Head of caudate nucleus (tissue), 42 donors: ENCODE results near the gene COQ10A.

Experiments used
- DNase-seq, 42 donors: peaks; one replicate each; pipeline versions ENCODE4 v3.0.0 to v3.0.0-alpha.2; 2020 to 2021; ENCODE audit warnings: mixed read lengths in 7 of 42
- intact Hi-C: fragments of 100-400 bp; cut with DNase I; formaldehyde crosslinking; loops from one replicate; pipeline ENCODE4 v1.15.0; 2022

Gene COQ10A

DNA sequence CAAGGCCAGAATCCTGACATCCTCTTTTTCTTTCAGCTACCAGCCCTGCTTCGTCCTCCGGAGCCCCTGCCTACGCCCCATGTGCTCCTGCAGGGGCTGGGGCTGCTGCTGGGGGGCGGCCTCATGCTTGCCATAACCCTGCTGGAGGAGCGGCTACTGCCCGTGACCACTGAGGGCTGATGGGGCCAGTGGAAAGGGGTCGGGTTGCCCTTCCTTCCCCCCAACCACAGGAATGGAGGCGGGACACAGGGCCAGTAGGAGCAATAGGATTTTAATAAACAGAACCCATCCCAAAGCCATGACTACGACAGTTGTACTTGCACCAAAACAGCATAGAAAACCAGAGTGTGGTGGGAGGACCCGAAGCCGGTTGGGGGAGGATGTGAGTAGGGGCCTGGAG, 29.2 kb upstream of the COQ10A start:
- intact Hi-C loops, result no loop called here
- DNase-seq, result no peak

DNA sequence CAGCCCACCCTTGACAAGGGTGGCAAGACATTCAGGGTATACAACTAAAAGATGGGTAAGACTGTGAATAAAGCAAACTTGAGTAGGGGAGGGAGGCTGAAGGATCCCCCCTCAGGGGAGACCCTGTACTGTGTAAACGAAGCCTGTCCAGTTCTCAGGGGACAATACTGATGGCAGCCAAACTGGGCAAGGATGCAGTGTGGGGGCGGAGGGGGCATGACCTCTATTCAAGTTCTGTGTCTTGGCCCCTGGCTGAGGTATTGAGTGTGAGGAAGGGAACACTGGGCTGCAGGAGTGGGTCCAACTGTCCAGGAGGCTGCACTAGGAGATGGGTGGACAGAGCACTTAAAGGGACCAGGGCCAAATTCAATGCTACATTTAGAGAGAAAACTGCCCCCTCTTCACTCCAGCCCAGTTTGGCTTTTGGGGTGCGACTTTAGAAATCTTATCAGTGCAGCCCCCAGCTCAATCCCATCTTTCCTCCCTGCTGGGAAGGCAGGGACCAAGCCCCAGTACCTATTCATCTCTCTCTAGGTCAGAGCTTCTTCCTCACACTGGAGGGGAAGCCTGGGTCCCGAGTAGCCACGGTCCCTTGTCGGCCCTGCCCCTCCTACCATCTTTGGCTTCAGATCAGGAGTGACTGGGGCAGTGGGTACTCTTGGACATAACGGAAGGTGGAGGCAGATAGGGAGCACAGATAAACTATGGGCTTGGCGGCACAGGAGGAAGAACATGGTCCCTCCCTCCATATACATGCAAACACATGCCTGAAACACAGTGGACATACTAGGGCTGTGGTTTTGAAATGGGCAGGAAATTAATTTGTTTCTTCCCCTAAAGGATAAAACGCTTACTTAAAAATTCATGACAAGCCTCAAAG, 25.1 kb upstream of the COQ10A start:
- intact Hi-C loops, result no loop called here
- no peak for DNase-seq

DNA sequence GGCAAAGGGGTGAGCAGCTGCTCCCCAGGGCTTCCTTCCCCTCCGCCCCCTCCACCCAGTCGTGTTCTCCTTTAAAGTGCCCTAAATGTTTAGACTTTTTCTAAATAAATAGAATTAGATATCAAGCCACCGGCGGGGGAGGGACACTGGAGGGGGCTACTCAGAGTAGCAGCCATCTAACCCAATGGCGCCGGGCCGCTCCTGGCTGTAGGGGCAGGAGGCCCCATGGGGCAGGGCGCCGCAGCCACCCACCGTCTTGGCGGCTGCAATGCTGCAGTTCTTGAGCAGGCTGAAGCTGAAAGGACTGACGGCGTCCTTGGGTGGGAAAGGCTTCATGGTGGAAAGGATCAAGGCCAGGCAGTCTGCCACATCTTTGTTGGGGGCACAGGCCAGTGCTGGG, 23.8 kb upstream of the COQ10A start:
- intact Hi-C loops, result no loop called here
- no peak for DNase-seq

DNA sequence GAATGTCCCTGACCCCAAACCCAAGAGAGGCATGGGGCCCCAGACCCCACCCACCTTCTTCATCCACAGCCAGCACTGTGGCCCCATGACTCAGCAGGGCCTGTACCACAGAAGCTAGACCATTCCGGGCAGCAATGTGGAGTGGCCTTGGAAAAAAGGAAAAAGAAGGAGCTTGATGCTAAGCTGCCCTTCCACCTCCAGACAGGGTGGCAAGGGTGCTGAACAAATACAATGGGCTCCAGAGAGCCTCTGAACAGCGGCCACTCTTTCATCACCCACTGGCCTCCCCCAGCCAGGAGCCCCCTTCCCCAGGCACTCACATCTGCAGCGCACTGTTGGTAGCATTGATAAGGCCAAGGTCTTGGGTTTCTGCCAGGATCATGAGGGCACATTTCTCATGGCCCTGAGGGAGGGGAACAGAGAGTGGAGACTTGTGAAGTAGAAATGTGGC, 23.0 kb upstream of the COQ10A start:
- intact Hi-C loops, result no loop called here
- no peak for DNase-seq

DNA sequence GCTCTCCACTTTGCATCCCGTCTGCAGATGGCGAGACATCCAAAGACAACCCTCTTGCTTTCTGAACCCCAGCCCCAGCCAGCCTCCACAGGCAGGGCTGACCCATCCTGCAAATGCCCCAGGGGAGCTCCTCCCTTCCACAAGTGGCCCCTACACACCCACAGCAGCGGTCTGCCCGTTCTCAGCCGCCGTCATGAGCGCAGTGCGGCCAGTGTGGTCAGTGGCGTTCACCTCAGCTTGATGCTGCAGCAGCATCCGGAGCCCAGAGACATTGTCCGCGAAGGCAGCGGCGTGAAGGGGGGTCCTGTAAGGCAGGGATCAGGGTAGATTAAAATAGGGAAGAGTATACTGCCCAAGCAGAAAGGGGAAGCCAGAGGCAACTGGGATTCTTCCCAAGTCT, 22.2 kb upstream of the COQ10A start:
- no peak for DNase-seq

DNA sequence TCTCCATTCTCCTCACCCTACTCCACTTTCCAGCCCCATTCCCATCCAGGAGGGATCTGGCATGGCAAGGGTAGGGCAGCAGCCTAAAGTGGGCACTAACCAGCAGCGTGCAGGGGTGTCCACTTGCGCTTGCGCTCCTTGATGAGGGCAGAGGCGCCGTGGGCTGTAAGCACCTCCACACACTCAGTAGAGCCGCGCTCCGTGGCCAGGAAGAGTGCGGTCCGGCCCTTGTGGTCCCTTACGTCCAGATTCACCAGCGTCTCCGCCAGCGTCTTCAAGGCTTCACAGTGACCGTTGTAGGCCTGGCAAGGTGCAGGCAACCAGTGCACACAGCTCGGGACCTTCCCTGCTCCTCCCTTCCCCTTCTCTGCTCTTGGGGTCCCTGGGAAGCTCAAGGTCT, 18.8 kb upstream of the COQ10A start:
- no peak for DNase-seq
- intact Hi-C loops, result no loop called here

More for the DNA sequence above, 22.2 kb upstream of the COQ10A start:
- intact Hi-C loops, result no loop called here

DNA sequence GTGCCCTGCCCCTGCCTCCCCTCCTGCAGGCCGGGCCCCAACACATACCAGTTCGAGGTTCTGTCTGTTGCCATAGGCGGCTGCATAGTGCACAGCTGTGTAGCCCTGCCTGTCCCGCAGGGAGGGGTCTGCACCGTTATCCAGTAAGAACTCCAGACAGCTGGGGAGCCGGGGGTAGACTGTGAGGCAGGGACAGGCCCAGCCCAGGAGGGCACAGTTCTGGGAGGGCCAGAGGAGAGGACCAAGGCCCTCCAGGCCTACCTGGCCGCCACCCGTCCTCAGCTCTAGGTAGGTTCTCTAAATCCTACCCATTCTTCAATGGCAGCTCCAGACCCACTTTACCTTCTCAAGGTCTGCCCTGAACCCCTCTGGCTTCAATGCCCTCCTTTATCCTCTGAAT, 18.0 kb upstream of the COQ10A start:
- DNase-seq, result no peak

DNA sequence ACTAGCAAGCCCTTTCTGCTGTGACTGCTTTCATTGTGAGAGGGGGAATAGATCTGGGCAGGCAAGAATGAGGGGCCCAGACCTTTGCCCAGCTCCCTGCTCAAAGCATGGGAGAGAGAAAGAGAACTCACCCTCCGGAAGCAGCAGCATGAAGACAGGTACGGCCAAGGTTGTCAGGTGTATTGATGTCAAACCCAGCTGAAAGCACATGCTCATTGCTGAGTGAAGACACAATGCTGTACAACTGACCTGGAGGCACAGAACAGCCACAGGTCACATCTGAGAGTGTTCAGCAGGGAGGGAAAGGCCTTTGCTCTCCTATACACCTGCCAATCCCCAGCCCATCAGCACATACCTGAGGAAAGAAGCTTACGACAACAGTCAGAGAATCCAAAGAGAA, 14.1 kb upstream of the COQ10A start:
- DNase-seq, result no peak
- intact Hi-C loops, result no loop called here

More for the DNA sequence above, 18.0 kb upstream of the COQ10A start:
- intact Hi-C loops, result no loop called here

DNA sequence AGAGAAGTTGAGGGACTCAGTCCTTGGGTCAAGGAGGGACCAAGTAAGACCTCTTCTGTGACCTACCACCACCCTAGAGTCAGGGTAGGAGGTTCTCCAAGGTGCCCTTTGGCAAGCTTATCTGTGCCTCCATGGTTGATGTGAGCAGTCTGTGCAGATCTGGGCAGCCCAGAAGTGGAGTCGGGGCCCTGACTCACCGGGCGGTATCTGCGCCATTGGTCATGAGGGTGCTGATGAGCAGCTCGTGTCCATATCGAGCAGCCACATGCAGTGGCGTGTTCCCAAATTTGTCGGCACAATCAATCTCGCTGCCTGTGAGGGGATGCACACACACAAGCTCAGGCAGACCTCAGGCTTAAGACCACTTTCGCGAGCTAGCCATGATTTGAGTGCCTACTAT, 13.7 kb upstream of the COQ10A start:
- DNase-seq, result no peak
- intact Hi-C loops, result no loop called here

DNA sequence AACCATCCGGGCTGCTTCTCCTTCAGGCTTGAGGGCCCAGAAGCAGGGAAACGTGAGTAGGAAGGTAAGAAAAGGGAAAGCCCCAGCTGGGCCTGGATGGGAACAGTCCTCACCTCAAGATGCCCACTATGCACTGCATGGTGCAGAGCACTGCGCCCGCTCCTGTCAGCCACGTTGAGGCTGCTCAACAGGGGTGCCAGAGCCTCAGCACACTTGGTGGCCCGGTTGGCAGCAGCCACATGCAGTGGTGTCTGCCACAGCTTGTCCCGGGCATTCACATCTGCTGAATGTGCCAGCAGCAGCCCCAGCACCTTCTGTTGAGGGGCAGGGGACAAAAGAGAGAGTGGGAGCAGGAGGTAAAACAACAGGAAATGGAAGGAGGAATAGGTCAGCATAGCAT, 11.1 kb upstream of the COQ10A start:
- intact Hi-C loops, result loop anchor here (5.0 kb wide), 2 partner anchors 33 to 42 kb away; partner anchors contain the start of genes NABP2 and RNF41

DNA sequence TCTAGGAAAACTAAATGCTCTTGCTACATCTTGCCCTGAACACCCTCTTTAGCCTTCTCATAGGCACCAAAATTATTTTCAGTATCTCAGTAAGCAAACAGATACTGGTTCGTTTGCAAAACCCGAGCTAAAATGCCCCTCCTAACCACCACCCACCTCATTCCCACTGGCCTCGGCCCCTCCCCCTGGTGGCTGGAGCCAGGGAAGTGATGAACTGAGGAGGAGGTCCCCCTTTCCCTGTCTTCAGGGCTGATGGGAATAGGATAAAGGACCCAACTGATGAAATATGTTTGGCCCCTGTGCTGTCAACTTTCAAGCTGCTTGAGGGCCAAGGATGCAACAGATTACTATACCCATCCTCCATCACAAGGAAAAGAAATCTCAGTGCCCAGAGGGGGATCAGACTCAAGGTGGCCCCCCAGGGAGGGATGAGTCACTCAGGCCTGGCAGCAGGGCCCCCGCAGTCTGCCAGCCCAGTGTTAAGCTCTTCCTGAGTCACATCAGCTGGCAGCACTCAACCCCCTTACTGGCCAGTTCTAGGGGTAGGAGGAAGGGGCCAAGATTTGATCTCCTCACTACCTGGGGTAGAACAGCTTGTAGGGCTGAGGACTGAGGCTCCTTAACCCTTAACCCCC, 10.3 kb upstream of the COQ10A start:
- DNase-seq, result peak in 3 of 42 donors; percentile 12 to 52 (median 40)

More for the DNA sequence above, 11.1 kb upstream of the COQ10A start:
- DNase-seq, result no peak

DNA sequence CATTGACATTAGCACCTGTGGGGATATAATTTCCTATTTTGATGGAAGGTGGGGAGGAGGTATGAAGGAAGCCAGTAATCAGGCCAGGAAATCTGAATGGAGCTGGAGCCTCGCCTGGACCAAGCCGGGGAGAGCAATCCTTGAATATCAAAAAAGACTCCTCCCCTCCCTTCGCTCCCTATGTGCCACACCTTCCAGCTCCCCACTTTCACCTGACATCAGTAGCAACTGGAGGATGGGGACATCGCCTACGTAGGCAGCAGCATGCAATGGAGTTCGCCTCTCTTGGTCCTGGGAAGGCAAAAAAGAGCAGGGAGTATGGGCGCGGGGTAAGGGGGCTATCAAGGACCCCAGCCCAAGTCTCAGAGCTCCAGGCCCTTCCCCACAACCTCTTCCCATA, 9.7 kb upstream of the COQ10A start:
- peak in 29 of 42 donors; percentile 12 to 73 (median 35) for DNase-seq
- intact Hi-C loops, result loop anchor here (5.0 kb wide), 2 partner anchors 35 to 40 kb away; partner anchors contain the start of genes NABP2 and RNF41

More for the DNA sequence above, 10.3 kb upstream of the COQ10A start:
- intact Hi-C loops, result loop anchor here (5.0 kb wide), 2 partner anchors 34 to 41 kb away; partner anchors contain the start of genes NABP2 and RNF41

DNA sequence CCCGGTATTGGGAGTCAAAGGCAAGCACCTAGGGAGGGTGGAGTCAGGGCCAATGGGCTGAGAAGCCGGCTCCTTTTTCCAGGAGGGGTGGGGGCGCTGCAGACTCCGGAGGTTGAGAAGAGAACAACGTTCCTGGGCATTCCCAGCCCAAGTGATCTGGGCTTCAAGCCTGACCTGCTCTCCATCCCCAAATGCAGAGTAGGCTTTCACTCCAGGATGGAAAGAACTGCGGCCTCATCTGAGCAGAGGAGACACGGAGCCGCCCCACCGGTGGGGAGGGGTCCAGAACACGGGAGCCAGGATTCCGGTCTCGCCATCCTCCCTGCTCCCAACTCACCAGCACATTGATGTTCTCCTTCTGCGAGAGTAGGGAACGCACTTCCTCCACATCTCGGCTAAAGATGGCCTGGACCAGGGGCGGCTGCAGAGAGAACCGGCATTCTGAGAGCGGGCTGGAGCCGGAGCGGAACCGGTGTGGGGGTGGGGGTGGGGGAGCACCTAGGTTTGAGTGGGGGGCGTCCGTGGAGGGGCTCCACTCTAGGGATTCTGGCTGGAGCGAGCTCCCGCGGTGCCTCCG, 9.2 kb upstream of the COQ10A start:
- DNase-seq, result peak in 34 of 42 donors; percentile 5 to 69 (median 39)
- intact Hi-C loops, result loop anchor here (5.0 kb wide), 2 partner anchors 35 to 40 kb away; partner anchors contain the start of genes NABP2 and RNF41

DNA sequence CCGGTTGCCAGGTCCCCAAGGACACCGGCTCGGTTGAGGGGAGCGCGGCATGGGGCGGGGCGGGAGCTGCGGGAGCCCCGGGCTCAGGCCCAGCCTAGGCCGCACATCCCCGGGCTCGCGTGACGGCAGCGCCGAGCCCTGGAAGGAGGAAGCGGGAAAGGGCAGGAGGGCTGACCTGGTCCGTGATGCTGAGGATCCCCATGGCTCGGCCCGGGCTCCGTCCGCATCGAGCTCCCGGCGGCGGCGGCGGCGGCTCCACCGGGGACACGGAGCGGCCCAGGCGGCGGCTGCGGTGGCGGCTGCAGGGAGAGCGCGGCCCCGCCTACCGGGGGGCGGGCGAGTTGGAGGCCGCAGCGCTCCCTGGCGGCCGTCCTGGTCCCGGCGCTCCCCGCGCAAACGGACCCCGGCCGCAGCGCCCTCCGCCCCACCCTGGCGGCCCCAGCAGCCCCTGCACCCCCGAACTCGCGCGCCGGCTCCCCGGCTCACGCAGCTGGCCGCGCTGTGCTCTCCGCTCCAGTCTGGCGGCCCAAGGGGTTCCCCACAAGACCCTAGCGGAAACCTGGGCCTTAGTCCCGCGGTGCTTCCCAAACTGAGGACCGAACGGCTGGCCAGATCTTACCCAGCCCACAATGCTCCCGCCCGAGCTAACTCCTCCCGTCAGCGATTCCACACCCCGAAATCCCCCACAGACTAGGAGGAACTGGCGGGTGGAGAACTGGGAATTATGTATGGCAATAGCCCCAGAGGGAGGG, 8.5 kb upstream of the COQ10A start, which contains the start of gene ANKRD52:
TSS of gene ANKRD52 (minus strand) at position 317 of the 752 bp plus-strand sequence. CDS start at position 202, 115 bp downstream.
- intact Hi-C loops, result loop anchor here (5.0 kb wide), 2 partner anchors 36 to 39 kb away; partner anchors contain the start of genes NABP2 and RNF41
- peak; percentile 19 to 88 (median 80) for DNase-seq

DNA sequence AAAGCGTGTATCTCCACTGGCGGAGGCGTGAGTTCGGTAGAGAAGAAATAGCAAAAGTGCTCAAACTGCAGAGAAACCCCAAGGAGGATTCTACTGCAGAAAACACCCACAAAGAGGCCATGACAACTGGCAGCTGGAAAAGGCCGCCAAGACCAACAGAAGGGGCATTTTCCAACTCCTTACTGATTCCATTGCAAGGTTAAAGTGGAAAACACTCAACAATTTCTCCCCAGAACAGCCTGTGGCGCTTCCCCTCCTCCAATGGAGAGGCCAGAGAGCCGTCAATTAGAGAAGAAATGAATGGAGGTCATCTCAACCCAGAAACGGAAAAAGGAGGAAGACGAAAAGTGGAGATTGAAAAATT, 7.9 kb upstream of the COQ10A start:
- DNase-seq, result no peak
- intact Hi-C loops, result loop anchor here (5.0 kb wide), 2 partner anchors 37 to 38 kb away; partner anchors contain the start of genes NABP2 and RNF41

DNA sequence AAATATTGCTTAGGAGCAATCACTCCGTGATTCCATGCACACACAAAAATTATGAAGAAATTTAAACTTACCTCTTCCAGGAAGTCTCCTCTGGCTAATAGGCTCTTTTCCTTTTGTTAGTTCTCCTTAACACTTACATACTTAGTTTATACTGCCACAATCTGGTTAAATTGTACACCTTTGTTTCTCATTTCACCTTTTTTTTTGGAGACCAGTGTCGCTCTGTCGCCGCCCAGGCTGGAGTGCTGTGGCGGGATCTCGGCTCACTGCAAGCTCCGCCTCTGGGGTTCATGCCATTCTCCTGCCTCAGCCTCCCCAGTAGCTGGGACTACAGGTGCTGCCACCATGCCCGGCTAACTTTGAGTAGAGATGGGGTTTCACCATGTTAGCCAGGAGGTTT, 6.4 kb upstream of the COQ10A start:
- DNase-seq, result no peak
- intact Hi-C loops, result loop anchor here (10.0 kb wide), 1 partner anchor 66 kb away; no protein-coding TSS in a partner anchor

DNA sequence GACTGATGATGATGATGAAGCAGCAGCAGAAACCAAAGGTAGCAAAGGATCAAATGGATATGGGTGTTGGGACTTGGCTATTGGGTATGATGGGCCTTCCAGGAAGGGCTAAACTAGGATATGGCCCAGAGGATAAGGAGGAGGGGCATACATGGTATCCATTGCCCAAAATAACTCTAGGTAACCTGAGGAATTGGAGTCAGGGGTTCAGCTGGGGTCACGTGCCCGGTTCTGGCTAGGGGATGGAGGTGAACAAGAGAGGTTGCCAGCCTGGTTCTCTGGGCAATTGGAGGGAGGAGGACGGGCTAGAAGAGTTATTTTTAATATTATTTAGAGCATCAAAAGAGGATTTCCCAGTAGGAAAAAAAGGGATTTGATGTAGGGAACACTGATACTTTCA, 5.8 kb upstream of the COQ10A start:
- intact Hi-C loops, result loop anchor here (10.0 kb wide), 1 partner anchor 66 kb away; no protein-coding TSS in a partner anchor

DNA sequence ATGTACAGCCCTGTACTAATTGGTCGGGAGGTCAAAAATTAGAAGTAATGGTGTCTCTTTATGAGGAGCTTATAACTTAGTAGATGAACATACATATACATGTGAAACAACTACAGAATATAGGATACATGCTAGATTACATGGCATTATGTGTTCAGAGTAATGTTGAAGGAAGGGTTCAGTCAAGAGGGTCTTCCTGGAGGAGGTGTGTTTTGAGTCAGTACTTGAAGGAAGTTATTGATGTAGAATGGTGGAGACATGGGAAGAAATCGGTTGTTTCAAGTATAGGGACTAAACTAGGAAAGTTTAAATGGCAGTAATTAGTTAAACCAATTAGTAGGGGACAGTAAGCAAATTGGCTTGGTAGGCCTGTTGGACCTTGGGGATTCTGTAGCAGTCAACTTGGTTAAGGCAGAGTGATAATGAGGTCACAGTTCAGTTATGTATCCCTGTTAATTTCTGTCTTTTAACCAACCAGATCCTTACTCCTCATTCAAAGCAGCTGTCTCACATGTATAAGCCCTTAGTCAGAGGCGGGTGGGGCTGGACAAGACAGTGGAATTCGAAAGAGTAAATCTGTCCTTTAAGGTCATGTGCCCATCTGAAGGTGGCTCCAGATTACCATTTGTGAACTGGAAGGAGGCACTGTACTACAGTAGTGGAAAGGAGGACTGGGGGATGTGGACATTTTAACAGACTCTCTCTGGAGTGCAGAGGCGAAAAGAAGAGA, 5.1 kb upstream of the COQ10A start:
- DNase-seq, result no peak
- intact Hi-C loops, result loop anchor here (10.0 kb wide), 1 partner anchor 67 kb away; no protein-coding TSS in a partner anchor

More for the DNA sequence above, 5.8 kb upstream of the COQ10A start:
- no peak for DNase-seq
